Breast epithelium (tissue), 4 donors: Measurements from ENCODE around the gene SNX9. TPM values are rescaled to one million over a fixed set of nuclear protein-coding genes. Genes with fewer than 3 reads are reported as not detected.

Experiments used
- DNase-seq, 2 donors: peaks; one replicate each; pipeline ENCODE4 v3.0.0-alpha.2; 2019; ENCODE audit warnings: low spot score in 2 of 2
- H3K27ac ChIP-seq, 2 donors: fragments of 200-600 bp; sonication (generic) in 1 of 2; one replicate each; pipeline ENCODE4 v1.5.1; 2016 to 2019; ENCODE audit warnings: mild to moderate bottlenecking in 1 of 2
- H3K27me3 ChIP-seq, 2 donors: fragments of 200-600 bp; sonication (generic) in 1 of 2; one replicate each; pipeline versions ENCODE4 v1.5.1 to v1.6.0; 2017 to 2019; ENCODE audit warnings: control low read depth in 1 of 2, mild to moderate bottlenecking in 1 of 2
- H3K36me3 ChIP-seq: fragments of 200-600 bp; one replicate; pipeline ENCODE4 v1.5.1; 2019
- H3K4me1 ChIP-seq, 2 donors: fragments of 200-600 bp; sonication (generic); one replicate each; pipeline ENCODE4 v1.5.1; 2016 to 2019; ENCODE audit warnings: control low read depth in 1 of 2
- H3K4me3 ChIP-seq, 3 donors: fragments of 200-600 bp; sonication (generic); 1 replicate in 2 of 3; 2 replicates in 1 of 3; pipeline ENCODE4 v1.5.1; 2016 to 2019; ENCODE audit warnings: mild to moderate bottlenecking in 3 of 3, moderate library complexity in 2 of 3
- H3K9me3 ChIP-seq, 2 donors: fragments of 200-600 bp; sonication (generic) in 1 of 2; one replicate each; pipeline ENCODE4 v1.5.1; 2016 to 2019; ENCODE audit warnings: control low read depth in 1 of 2
- POLR2A ChIP-seq: fragments of 450-650 bp; IDR thresholded peaks from one replicate; pipeline ENCODE4 v1.6.1; 2016; ENCODE audit warnings: antibody characterized with exemption, mild to moderate bottlenecking, moderate library complexity
- POLR2AphosphoS5 ChIP-seq, 3 donors: sonication (generic); formaldehyde crosslinking; IDR thresholded peaks; one replicate each; pipeline ENCODE4 v1.6.1; 2017; ENCODE audit warnings: antibody characterized with exemption in 3 of 3
- intact Hi-C: fragments of 100-400 bp; cut with DNase I; formaldehyde crosslinking; loops from one replicate; pipeline ENCODE4 v1.15.1; 2023; ENCODE audit warnings: low total_unique reads
- total RNA-seq, 3 donors: library from RNA; depleted of rRNA; stranded (reverse); fragments of >200 nt; gene quantifications; one replicate each; pipeline ENCODE4 v1.1.0, GENCODE V29; 2016
- TF ChIP-seq, protein P1 (sequence below), 3 donors: fragments of 450-650 bp; IDR thresholded peaks; one replicate each; pipeline ENCODE4 v1.5.1; 2016 to 2017; ENCODE audit warnings: antibody characterized with exemption in 3 of 3, mild to moderate bottlenecking in 3 of 3, moderate library complexity in 3 of 3

SNX9 gene
- total RNA-seq, 3 donors from 2014 or later: 61.6 to 83.2 (median 75.7) TPM

- H3K27ac ChIP-seq: peak overlapping the region; percentile 79 to 86
- TF ChIP-seq POLR2A: no peak
- TF ChIP-seq POLR2AphosphoS5 (IDR thresholded peaks at IDR 0.05): peak in 1 of 3 donors; percentile 1
- TF ChIP-seq, protein P1, sequence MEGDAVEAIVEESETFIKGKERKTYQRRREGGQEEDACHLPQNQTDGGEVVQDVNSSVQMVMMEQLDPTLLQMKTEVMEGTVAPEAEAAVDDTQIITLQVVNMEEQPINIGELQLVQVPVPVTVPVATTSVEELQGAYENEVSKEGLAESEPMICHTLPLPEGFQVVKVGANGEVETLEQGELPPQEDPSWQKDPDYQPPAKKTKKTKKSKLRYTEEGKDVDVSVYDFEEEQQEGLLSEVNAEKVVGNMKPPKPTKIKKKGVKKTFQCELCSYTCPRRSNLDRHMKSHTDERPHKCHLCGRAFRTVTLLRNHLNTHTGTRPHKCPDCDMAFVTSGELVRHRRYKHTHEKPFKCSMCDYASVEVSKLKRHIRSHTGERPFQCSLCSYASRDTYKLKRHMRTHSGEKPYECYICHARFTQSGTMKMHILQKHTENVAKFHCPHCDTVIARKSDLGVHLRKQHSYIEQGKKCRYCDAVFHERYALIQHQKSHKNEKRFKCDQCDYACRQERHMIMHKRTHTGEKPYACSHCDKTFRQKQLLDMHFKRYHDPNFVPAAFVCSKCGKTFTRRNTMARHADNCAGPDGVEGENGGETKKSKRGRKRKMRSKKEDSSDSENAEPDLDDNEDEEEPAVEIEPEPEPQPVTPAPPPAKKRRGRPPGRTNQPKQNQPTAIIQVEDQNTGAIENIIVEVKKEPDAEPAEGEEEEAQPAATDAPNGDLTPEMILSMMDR (IDR thresholded peaks at IDR 0.05): no peak
Observed at GRCh38 chr6:157982102-157982562, 159.1 kb downstream of the SNX9 start.

DNA sequence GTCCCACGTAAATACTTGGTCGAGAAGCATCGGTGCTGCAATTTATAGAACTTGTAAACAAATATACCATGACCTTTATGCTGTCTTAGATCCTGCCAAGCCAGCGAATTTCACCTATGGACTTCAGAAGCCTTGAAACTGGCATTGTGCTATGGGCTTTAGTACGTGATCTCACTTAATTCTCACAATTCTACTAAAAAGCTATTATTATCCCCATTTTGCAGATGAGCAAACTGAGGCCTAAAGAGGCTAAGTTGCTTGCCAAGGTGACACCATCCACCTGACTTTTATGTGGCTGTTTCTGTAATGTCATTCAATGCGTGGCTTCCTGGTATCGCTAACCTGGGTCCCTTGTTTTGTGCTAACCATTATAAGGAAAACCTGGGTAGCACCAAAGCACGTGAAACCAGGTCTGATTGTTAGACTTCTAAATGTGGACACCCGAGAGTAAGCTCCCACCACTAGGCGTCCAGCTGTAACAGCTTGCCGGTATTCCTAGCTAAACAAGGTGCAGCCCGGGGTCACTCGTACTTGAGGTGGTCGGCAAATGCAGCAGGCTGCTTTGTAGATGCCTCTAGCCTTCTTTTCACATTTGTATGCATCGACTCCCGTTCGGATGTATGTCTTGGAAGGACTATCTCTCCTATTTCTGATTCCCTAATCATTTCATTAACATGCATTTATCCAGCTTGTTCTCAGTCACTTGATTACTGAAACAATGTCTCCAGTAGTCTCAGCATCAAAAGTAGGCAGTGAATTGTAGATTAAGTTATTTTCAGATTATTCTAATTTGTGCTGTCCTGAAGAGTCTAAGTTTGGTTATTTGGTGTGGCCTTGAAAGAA lies 159.7 kb downstream of the SNX9 start:
- DNase-seq: peak in 1 of 2 donors; percentile 46
- Histone ChIP-seq H3K4me3 (peak overlapping the region; percentile 86 to 97 (median 89)), H3K27me3 (no peaks in the 10 kb centered on the region), H3K9me3 (no peaks in the 10 kb centered on the region), H3K27ac (peak overlapping the region in 1 of 2 donors; percentile 86), H3K36me3 (no peaks in the 10 kb centered on the region), H3K4me1 (peaks cover 0 to 5% of the 10 kb centered on the region in 2 donors)
- intact Hi-C loops: loop anchor here (5.0 kb wide), 1 partner anchor 60 kb away; no protein-coding TSS in a partner anchor
- TF ChIP-seq POLR2AphosphoS5 (IDR thresholded peaks at IDR 0.05): peak in 1 of 3 donors; percentile 31
- no peak for TF ChIP-seq POLR2A
- TF ChIP-seq, protein P1 (IDR thresholded peaks at IDR 0.05): peak in 1 of 3 donors; percentile 30

More at GRCh38 chr6:157982102-157982562, 159.1 kb downstream of the SNX9 start:
- H3K9me3 ChIP-seq: no peaks in the 10 kb centered on the region
- no peaks in the 10 kb centered on the region for H3K36me3 ChIP-seq
- intact Hi-C loops: loop anchor here (5.0 kb wide), 1 partner anchor 60 kb away; no protein-coding TSS in a partner anchor
- peak in 1 of 2 donors; percentile 52 for DNase-seq
- no peaks in the 10 kb centered on the region for H3K27me3 ChIP-seq
- H3K4me3 ChIP-seq: peak overlapping the region; percentile 86 to 97 (median 89)
- peaks cover 0 to 5% of the 10 kb centered on the region in 2 donors for H3K4me1 ChIP-seq

DNA sequence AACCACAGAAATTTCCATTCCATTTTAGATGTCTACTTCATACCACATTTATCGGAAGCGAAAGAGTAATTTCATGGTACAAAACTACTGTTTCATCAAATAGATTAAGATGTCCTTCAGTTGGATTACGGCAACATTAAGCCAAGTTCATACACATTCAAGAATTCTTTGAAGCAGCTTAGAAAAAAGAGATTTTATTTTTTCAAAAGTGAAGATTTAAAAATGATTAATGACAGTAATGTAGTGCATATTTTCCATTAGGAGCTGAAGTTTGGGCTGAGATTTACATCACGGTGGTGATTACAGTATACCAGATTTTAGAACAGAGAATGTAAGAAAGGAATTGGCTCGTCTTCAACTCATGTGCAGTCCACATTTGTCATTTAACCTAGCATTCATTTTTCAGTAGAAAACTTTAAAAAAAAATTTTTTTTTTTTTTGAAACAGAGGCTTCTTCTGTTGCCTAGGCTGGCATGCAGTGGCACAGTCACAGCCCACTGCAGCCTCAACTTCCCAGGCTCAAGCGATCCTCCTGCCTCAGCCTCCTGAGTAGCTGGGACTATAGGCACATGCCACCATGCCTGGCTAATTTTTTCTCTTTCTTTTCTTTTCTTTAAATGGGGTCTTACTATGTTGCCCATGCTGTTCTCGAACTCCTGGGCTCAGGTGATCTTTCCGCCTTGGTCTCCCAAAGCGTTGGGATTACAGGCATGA lies 160.5 kb downstream of the SNX9 start:
- peak in 1 of 2 donors; percentile 10 for DNase-seq
- H3K9me3 ChIP-seq: no peaks in the 10 kb centered on the region
- no peak for TF ChIP-seq POLR2AphosphoS5 (IDR thresholded peaks at IDR 0.05)
- no peak for TF ChIP-seq POLR2A
- TF ChIP-seq, protein P1 (IDR thresholded peaks at IDR 0.05): no peak
- H3K4me3 ChIP-seq: peak overlapping the region in 1 of 3 donors; percentile 86
- H3K4me1 ChIP-seq: peaks cover 0 to 5% of the 10 kb centered on the region in 2 donors
- H3K36me3 ChIP-seq: no peaks in the 10 kb centered on the region
- intact Hi-C loops: loop anchor here (5.0 kb wide), 1 partner anchor 59 kb away; no protein-coding TSS in a partner anchor
- no peaks in the 10 kb centered on the region for H3K27me3 ChIP-seq
- peak overlapping the region in 1 of 2 donors; percentile 86 for H3K27ac ChIP-seq

- no peak overlapping the region for H3K4me3 ChIP-seq
- no peaks in the 10 kb centered on the region for H3K27me3 ChIP-seq
- no peaks in the 10 kb centered on the region for H3K9me3 ChIP-seq
- no peak for DNase-seq
- H3K4me1 ChIP-seq: peaks cover 0 to 6% of the 10 kb centered on the region in 2 donors
- intact Hi-C loops: loop anchor here (5.0 kb wide), 1 partner anchor 58 kb away; no protein-coding TSS in a partner anchor
- TF ChIP-seq POLR2A (no peak), POLR2AphosphoS5 (IDR thresholded peaks at IDR 0.05) (no peak)
- TF ChIP-seq, protein P1 (IDR thresholded peaks at IDR 0.05): no peak
- H3K27ac ChIP-seq: peak overlapping the region in 1 of 2 donors; percentile 89
- no peaks in the 10 kb centered on the region for H3K36me3 ChIP-seq
Observed at GRCh38 chr6:157984128-157984527, 161.1 kb downstream of the SNX9 start.
